DMS153 (cell line): ENCODE measurements around the gene DDX39B.
"Not testable (repeated sequence)": the region's sequence is repeated elsewhere in the genome, so short reads cannot be mapped to it uniquely, and the experiment has no call there.

Source experiments
- DNase-seq: peaks from one replicate; lab custom pipeline; 2025; lab: John Stamatoyannopoulos, UW

DDX39B gene

GRCh38 chr6:31575952-31576685 lies 34.3 kb upstream of the DDX39B start:
- no peak for DNase-seq

- no peak for DNase-seq
These were observed 33.6 kb upstream of the DDX39B start, which contains the start of gene TNF for GRCh38 chr6:31575335-31575901. Gene TNF, plus strand, starts transcription at chr6:31575565. Its CDS starts 177 bp downstream, at chr6:31575742.

GRCh38 chr6:31574106-31575061 lies 32.6 kb upstream of the DDX39B start:
- DNase-seq: no peak

GRCh38 chr6:31573239-31574105 lies 31.7 kb upstream of the DDX39B start:
- DNase-seq: no peak

GRCh38 chr6:31572041-31572911 lies 30.5 kb upstream of the DDX39B start, which contains the start of gene LTA:
Gene LTA, plus strand, starts transcription at chr6:31572289. Its CDS starts 454 bp downstream, at chr6:31572743.
- DNase-seq: no peak

- no peak for DNase-seq
These were observed 28.2 kb upstream of the DDX39B start for GRCh38 chr6:31569861-31570536.

GRCh38 chr6:31568537-31568961 lies 26.7 kb upstream of the DDX39B start:
- DNase-seq: no peak

- no peak for DNase-seq
These were observed 25.9 kb upstream of the DDX39B start for GRCh38 chr6:31567531-31568370.

- DNase-seq: no peak
These were observed 18.9 kb upstream of the DDX39B start for GRCh38 chr6:31560697-31561058.

GRCh38 chr6:31559958-31560696 lies 18.3 kb upstream of the DDX39B start:
- no peak for DNase-seq

GRCh38 chr6:31559606-31559957 lies 17.8 kb upstream of the DDX39B start:
- DNase-seq: no peak

- DNase-seq: no peak
These were observed 17.1 kb upstream of the DDX39B start for GRCh38 chr6:31558631-31559500.

- no peak for DNase-seq
These were observed 16.5 kb upstream of the DDX39B start for GRCh38 chr6:31558318-31558625.

GRCh38 chr6:31557443-31558317 lies 15.9 kb upstream of the DDX39B start:
- no peak for DNase-seq

GRCh38 chr6:31556307-31556706 lies 14.5 kb upstream of the DDX39B start:
- DNase-seq: no peak

GRCh38 chr6:31551371-31551770 lies 9.6 kb upstream of the DDX39B start:
- DNase-seq: not testable (repeated sequence)

GRCh38 chr6:31548544-31548873 lies 6.7 kb upstream of the DDX39B start:
- no peak for DNase-seq
